ENCODE measurements around the gene FBRSL1.
A peak's percentile ranks its signal among the peaks of the same experiment; 100 is the strongest.

The FBRSL1 gene

GRCh38 chr12:132497514-132498405, 7.8 kb downstream of the FBRSL1 start:
- no peak for DNase-seq (ENCODE audit: low spot score)

- DNase-seq (ENCODE audit: low spot score), result no peak
These were observed 9.0 kb downstream of the FBRSL1 start for GRCh38 chr12:132498931-132499330.

DNA sequence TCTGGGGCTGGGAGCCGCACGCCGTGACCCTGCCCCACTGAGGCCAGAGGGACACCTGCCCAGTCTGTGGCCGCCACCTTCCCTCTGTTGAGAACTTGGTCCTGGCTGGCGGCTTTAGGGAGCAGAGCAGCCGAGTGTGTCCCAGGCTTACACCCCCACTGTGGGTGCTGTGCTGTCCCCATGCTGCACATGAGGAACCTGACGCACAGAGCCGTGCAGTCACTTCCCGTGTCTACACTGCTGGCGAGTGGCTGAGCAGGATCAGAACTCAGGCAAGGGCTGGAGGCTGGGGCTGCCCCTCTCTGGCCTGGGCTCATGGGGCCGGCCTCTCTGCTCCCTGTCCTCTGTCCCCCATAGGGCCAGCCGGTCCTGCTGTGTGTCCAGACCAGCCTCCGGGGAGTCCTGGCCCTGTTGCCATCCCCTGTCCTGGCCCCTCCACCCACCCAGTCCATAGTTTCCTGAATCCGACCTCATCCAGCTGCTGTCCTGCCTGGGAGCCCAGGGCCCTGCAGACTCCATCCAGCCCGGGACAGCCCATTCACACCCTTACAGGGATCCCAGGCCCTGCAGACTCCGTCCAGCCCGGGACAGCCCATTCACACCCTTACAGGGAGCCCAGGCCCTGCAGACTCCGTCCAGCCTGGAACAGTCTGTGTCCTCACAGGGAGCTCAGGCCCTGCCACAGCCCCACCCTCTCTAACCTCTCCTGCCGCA, 10.3 kb downstream of the FBRSL1 start:
- DNase-seq (ENCODE audit: low spot score), result no peak

- DNase-seq (ENCODE audit: low spot score), result no peak
These were observed 10.9 kb downstream of the FBRSL1 start for GRCh38 chr12:132500856-132501180.

DNA sequence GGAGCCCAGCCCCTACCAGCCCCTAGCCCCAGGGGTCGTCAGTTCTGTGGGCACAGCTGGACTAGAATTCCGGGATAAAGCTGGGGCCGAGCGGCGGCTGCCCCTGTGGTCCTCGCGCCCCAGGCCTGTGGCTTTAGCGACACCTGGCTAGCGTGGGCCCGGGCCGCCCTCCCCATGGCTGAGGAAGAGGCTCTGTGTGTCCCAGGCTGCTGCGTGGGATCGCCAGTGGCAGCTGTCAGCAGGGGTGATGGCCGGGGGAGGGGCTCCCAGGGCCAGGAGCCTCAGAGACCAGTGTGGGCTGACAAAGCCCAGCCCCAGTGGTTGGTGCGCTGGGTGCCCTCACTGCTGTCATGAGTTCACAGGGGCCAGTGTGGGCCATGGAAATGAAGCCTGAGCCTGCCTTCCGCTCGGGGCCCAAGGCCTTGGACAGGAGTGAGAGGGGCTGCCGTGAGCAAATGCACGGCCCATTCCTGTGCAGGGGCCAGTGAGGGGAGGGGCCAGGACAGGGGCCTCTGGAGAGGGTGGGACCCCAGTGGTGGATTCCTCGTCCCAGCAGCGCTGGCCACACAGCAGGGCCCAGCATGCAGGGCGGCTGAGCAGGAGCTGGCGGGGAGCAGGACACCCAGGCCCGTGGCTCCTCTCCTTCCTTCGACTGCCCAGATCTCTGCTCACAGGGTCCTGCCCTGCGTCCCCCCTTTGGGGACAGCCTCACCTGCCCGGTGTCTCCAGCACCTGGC, 11.4 kb downstream of the FBRSL1 start:
- no peak for DNase-seq (ENCODE audit: low spot score)

DNA sequence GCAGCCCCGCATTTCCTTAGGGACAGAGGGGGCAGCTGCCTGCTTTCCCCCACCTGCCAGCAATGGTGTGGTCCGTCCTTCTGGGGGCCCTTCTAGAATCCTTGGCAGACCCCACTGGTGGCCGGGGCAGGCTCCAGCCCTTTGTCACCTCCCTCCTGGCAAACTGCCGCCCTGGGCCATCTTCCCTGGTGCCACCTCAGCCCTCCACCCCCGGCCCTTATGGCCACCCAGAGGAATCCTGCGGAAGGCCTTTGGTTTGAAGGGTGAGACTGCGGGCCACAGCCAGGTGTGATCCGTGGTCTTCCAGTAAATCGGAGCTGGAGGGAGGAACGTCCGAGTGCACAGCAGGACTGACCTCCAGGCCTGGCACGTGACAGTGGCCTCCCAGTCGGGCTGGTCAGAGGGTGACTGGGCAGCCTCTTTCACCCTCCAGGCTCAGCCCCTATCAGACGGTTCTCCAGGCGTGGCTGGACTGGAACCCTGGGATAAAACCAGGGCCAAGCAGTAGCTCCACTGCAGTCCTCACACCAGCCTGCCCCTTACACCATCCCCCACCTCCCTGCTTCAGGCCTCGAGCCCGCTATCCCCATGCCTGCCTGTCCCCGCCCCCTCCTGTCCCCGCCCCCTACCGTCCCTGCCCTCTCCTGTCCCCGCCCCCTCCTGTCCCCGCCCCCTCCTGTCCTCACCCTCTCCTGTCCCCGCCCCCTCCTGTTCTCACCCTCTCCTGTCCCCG, 12.4 kb downstream of the FBRSL1 start:
- peak; percentile 82 for DNase-seq (ENCODE audit: low spot score)

DNA sequence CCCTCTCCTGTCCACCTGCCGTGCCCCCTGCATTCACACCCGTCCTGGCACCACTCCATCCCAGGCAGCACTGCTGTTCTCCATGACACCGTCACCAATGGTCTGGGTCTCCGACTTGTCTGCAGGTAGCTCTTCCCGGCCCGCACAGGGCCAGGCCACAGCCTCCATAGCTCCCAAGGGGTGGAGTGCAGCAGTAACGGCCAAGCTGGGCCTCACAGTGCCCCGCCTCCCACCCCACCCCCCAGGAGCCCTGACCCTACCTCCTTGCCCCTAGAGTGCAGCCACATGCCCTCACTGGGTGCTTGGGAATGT, 12.9 kb downstream of the FBRSL1 start:
- no peak for DNase-seq (ENCODE audit: low spot score)

DNA sequence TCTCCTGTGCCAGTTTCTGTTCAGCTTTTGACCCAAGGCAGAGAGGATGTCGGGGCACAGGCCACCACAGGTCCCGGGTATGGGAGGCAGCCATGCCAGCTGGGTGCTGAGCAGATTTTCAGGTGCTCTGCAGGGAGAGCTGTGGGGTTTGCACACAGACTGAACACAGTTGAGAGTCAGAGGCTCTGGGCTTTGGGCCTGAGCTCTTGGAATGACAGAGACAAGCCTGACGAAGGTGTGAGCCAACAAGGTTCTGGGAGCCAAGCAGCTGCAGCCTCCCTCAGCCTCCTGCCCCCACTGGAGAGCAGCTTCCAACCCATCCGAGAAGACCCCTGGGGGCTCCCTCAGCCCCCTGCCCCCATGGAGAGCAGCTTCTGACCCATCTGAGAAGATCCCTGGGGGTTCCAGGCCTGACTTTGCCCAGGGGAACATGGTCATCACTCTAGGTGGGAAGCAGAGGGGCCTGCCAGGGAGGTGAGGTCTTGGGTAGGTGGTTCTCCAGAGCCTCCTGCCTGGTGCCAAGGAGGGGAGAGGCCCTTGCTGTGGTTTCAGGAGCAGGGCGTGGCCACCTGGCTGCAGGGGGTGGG, 13.8 kb downstream of the FBRSL1 start:
- no peak for DNase-seq (ENCODE audit: low spot score)

- DNase-seq (ENCODE audit: low spot score), result no peak
These were observed 15.3 kb downstream of the FBRSL1 start for GRCh38 chr12:132505105-132505851.

- no peak for DNase-seq (ENCODE audit: low spot score)
These were observed 15.9 kb downstream of the FBRSL1 start for GRCh38 chr12:132505852-132506219.

DNA sequence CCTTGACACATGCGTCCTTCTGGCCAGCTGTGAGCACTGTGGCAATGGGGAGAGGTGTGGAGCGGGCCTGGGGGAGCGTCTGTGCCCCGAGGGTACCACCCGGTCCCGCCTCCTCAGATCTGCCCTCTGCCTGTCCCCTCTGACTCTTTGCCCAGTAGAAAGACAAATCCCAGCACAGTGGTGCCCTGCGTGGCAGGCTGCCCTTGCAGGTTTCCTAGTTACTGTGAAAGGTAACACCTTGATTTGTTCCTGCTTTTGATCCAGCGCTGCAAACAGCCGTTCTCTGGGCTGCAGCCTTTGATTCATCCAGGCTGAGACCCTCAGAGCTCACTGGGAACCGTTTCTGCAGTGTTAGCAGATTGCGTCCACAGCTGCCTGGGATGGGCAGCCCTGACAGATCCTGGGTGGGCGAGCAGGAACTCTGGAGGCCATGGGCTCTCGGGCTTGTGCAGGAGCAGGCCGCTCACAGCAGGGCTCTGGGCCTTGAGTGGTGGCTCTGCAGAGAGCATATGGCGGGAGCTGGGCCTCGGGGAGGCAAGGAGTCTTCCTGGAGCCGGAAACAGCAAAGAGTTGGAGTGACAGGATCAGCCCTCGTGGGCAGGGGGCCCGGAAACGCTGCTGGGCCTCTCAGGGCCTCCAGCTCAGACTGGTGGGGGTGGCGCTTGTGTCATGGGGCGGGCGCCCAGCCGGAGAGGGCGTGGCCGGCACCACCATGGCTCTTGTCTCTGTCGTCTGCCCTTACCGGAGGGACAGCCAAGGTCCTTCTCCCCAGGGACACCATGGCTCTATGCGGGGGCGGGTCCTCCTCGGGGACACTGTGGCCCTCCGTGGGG, 16.6 kb downstream of the FBRSL1 start:
- DNase-seq (ENCODE audit: low spot score), result no peak

- DNase-seq (ENCODE audit: low spot score), result no peak
These were observed 17.2 kb downstream of the FBRSL1 start for GRCh38 chr12:132507161-132507538.

GRCh38 chr12:132507656-132508490, 17.9 kb downstream of the FBRSL1 start:
- DNase-seq (ENCODE audit: low spot score), result no peak

DNA sequence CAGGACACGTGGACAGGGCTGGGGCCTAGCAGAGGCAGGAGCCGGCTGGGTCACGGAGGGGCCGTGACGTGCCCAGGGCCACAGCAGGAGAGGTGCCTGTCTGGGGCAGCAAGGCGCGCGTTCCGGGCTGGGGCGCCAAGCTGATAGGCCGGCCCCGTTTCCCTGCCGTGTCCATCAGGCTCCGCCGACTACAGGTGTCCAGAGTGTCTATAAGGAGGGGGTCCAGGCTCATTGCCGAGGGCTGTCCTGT, 18.5 kb downstream of the FBRSL1 start:
- no peak for DNase-seq (ENCODE audit: low spot score)

DNA sequence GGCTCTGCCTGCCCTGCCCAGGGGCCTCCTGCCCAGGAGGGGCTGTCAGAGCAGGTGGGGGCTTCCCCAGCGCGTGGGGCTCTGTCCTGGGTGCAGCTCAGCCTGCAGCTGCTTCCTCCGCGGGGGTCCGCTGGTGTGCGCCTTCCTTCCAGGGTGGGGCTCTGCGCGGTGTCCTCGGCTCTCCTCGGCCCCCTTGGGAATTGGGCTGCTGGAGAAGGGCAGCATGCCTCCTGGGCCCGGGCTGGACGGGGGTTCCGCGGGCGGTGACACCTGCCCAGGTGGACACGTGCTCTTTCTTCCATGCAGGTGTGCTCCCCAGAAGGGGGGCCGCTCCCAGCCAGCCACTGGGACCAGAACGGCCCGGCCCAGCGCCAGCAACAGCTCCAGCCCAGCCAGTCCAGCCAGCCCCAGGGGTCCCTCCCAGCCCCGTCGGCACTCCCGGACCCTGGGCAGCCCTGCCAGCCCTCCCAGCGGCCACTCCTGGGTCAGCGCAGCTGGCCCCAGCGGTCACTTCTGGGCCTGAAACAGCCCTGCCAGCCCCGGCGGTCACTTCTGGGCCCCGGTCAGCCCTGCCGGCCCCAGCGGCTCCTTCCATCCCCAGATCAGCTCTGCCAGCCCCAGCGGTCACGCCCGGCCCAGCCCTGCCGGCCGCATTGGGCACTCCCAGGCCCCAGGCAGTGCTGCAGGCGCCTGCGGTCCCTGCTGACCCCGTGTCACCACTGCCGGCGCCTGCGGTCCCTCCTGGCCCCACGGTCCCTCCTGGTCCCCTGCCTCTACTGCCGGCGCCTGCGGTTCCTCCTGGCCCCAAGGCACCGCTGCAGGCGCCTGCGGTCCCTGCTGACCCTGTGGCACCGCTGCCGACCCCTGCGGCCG, 19.1 kb downstream of the FBRSL1 start:
- no peak for DNase-seq (ENCODE audit: low spot score)

GRCh38 chr12:132510111-132510724, 20.3 kb downstream of the FBRSL1 start:
- no peak for DNase-seq (ENCODE audit: low spot score)

DNA sequence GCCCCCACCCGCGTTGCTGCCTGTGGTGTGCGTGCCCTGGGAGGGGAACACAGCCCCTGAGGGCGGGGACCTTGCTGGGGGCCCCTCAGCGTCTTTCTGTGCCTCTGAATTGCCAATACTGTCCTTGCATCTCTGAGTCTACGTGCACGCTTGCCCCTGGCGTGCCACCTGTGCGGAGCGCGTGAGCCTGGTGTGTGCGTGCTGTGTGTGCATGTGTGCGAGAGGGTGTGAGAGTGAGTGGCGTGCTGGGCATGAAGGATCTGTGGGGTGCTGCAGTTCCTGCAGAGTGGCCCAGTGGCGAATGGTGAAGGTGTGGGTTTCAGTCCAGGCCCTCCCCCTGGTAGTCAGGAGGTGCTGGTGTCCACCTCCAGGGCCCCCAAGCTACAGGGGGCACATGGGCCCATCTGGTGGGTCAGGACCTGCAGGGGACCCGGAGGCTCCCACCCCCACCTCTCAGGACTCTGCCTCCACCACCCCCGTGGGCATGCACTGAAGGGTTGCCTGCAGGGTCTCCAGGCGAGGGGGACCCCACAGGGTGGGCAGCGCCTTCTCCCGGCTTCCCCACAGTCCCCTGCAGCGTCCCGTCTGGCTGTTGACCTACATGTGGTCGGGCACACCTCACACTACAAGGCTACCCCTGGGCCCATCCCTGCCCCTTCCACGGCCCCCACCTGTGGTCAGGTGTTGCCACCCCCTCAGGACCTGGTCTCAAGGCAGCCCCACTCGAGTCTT, 21.0 kb downstream of the FBRSL1 start:
- DNase-seq (ENCODE audit: low spot score), result no peak
